Neural cell (in vitro differentiated cells): ENCODE data around the gene SMC4. TPM values are rescaled to one million over a fixed set of nuclear protein-coding genes. Genes with fewer than 3 reads are reported as not detected.

Experiments used
- H2AFZ ChIP-seq: fragments of 200-600, 300-800 bp; sonication (generic), shearing (Covaris generic); 2 replicates; pipeline ENCODE4 v1.6.0; 2014; ENCODE audit warnings: low read depth, mild to moderate bottlenecking, antibody characterized with exemption, low read length, moderate library complexity
- H3F3A ChIP-seq: fragments of 200-600 bp; shearing (Covaris generic); 2 replicates; pipeline ENCODE4 v1.6.1; 2016; ENCODE audit warnings: mild to moderate bottlenecking, moderate library complexity, mixed read lengths, antibody characterized with exemption, low read length; ENCODE audit not compliant: insufficient read depth, poor library complexity, severe bottlenecking
- H3K27ac ChIP-seq: fragments of 200-600, 300-800 bp; sonication (generic), shearing (Covaris generic); 2 replicates; pipeline ENCODE4 v1.5.1; 2014; ENCODE audit warnings: mild to moderate bottlenecking, low read length, moderate library complexity
- H3K27me3 ChIP-seq: fragments of 300-800, 200-600 bp; sonication (generic), shearing (Covaris generic); 2 replicates; pipeline ENCODE4 v1.6.0; 2014; ENCODE audit warnings: mild to moderate bottlenecking, low read depth, low read length, moderate library complexity; ENCODE audit not compliant: insufficient read depth
- H3K36me3 ChIP-seq: fragments of 300-800, 200-600 bp; sonication (generic), shearing (Covaris generic); 2 replicates; pipeline ENCODE4 v1.5.1; 2014; ENCODE audit warnings: mild to moderate bottlenecking, antibody characterized with exemption, low read length, moderate library complexity; ENCODE audit not compliant: insufficient read depth
- H3K4me2 ChIP-seq: fragments of 300-800, 200-600 bp; sonication (generic), shearing (Covaris generic); 2 replicates; pipeline ENCODE4 v1.6.0; 2014; ENCODE audit warnings: mild to moderate bottlenecking, low read length
- H3K4me3 ChIP-seq: fragments of 300-800, 200-600 bp; sonication (generic), shearing (Covaris generic); 2 replicates; pipeline ENCODE4 v1.5.1; 2014; ENCODE audit warnings: mild to moderate bottlenecking, low read length, moderate library complexity
- H3K79me2 ChIP-seq: fragments of 200-600 bp; shearing (Covaris generic); replicated peaks from 2 replicates; pipeline ENCODE4 v1.6.0; 2014; ENCODE audit warnings: mild to moderate bottlenecking, low read length, moderate library complexity; ENCODE audit not compliant: insufficient read depth
- H3K9ac ChIP-seq: fragments of 300-800, 200-600 bp; sonication (generic), shearing (Covaris generic); 2 replicates; pipeline ENCODE4 v1.6.1; 2016; ENCODE audit warnings: mild to moderate bottlenecking, low read length, mixed read lengths
- H3K9me2 ChIP-seq: fragments of 200-600 bp; shearing (Covaris generic); 2 replicates; pipeline ENCODE4 v1.6.1; 2016; ENCODE audit warnings: mild to moderate bottlenecking, low read length, mixed read lengths; ENCODE audit not compliant: insufficient read depth
- H3K9me3 ChIP-seq: fragments of 200-600, 300-800 bp; sonication (generic), shearing (Covaris generic); 2 replicates; pipeline ENCODE4 v1.6.1; 2016; ENCODE audit warnings: mild to moderate bottlenecking, mixed run types, low read length, moderate library complexity, mixed read lengths
- H4K20me1 ChIP-seq: fragments of 200-600 bp; shearing (Covaris generic); 2 replicates; pipeline ENCODE4 v1.6.1; 2016; ENCODE audit warnings: mild to moderate bottlenecking, mixed run types; ENCODE audit not compliant: insufficient read depth
- EP300 ChIP-seq: fragments of 450-650 bp; conservative IDR thresholded peaks from 2 replicates; pipeline ENCODE4 v1.6.1; 2014; ENCODE audit warnings: antibody characterized with exemption, mild to moderate bottlenecking, moderate library complexity; ENCODE audit not compliant: poor library complexity, severe bottlenecking
- EZH2 ChIP-seq: fragments of 200-600, 300-800 bp; shearing (Covaris generic), sonication (generic); IDR thresholded peaks from 2 replicates; pipeline ENCODE4 v1.6.1; 2014; ENCODE audit warnings: antibody characterized with exemption, low read length, borderline replicate concordance, mild to moderate bottlenecking; ENCODE audit not compliant: insufficient read depth, poor library complexity, severe bottlenecking
- MXI1 ChIP-seq: fragments of 450-650 bp; conservative IDR thresholded peaks from 2 replicates; pipeline ENCODE4 v1.6.1; 2014; ENCODE audit warnings: antibody characterized with exemption, mild to moderate bottlenecking; ENCODE audit not compliant: poor library complexity, severe bottlenecking
- POLR2AphosphoS5 ChIP-seq: IDR thresholded peaks from 2 replicates; pipeline ENCODE4 v1.6.1; 2012
- RAD21 ChIP-seq: fragments of 450-650 bp; conservative IDR thresholded peaks from 2 replicates; pipeline ENCODE4 v1.6.1; 2014; ENCODE audit warnings: antibody characterized with exemption, mild to moderate bottlenecking, moderate library complexity
- REST ChIP-seq: IDR thresholded peaks from 2 replicates; pipeline ENCODE4 v1.6.1; 2012; ENCODE audit warnings: borderline replicate concordance
- SMC3 ChIP-seq: fragments of 450-650 bp; conservative IDR thresholded peaks from 2 replicates; pipeline ENCODE4 v1.6.1; 2014; ENCODE audit warnings: antibody characterized with exemption, mild to moderate bottlenecking, moderate library complexity; ENCODE audit not compliant: poor library complexity
- TAF1 ChIP-seq: IDR thresholded peaks from 2 replicates; pipeline ENCODE4 v1.6.1; 2012; ENCODE audit warnings: low read depth
- polyA plus RNA-seq: library from polyadenylated mRNA; depleted of rRNA; stranded (reverse); fragments of >200 nt; gene quantifications from 2 replicates; pipeline ENCODE4 v1.2.3, GENCODE V29; 2014
- TF ChIP-seq, protein P1 (sequence below): fragments of 450-650 bp; IDR thresholded peaks from 2 replicates; pipeline ENCODE4 v1.5.1; 2014; ENCODE audit warnings: antibody characterized with exemption, mild to moderate bottlenecking, moderate library complexity; ENCODE audit not compliant: poor library complexity, severe bottlenecking

SMC4 gene
- polyA plus RNA-seq, 1 donor from 2014 or later: 17.4 TPM

GRCh38 chr3:160402221-160403027 lies 3.0 kb downstream of the SMC4 start:
- H3K9ac ChIP-seq: no peak overlapping the region

DNA sequence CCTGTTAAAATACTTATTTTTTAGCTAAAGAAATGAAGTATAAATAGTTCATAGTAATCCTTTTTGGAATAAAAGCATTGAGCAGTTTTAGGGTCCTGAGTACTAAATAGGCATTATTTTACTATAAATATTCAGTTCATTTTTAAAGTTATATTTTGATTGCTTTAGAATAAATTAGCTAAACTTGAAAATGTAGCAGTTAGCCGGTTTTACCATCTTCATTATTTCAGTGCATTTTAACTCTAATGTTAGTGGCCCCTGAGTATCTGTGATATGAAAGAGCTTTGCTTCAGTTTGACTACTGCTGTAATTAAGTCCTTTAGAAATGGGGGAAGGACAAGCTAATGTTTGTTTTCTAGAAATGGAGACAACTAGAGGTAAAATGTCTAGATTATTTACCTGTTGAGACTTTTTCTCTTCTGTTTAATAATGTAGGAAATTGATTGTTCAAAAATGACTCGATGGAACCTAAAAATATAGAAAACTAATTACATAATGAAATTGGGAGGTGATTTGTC lies 3.6 kb downstream of the SMC4 start:
- Histone ChIP-seq H3K36me3 (no peaks in the 10 kb centered on the region), H4K20me1 (no peaks in the 10 kb centered on the region), H2AFZ (no peak overlapping the region), H3K9ac (no peak overlapping the region), H3K4me3 (no peak overlapping the region), H3F3A (no peaks in the 10 kb centered on the region), H3K27me3 (peaks cover 21% of the 10 kb centered on the region), H3K9me3 (no peaks in the 10 kb centered on the region), H3K79me2 (peaks cover 73% of the 10 kb centered on the region), H3K4me2 (no peak overlapping the region), H3K27ac (no peak overlapping the region), H3K9me2 (no peaks in the 10 kb centered on the region)
- no peak for TF ChIP-seq EZH2
- no peak for TF ChIP-seq RAD21
- TF ChIP-seq POLR2AphosphoS5: no peak
- TF ChIP-seq MXI1: no peak
- TF ChIP-seq TAF1: no peak
- TF ChIP-seq, protein P1, sequence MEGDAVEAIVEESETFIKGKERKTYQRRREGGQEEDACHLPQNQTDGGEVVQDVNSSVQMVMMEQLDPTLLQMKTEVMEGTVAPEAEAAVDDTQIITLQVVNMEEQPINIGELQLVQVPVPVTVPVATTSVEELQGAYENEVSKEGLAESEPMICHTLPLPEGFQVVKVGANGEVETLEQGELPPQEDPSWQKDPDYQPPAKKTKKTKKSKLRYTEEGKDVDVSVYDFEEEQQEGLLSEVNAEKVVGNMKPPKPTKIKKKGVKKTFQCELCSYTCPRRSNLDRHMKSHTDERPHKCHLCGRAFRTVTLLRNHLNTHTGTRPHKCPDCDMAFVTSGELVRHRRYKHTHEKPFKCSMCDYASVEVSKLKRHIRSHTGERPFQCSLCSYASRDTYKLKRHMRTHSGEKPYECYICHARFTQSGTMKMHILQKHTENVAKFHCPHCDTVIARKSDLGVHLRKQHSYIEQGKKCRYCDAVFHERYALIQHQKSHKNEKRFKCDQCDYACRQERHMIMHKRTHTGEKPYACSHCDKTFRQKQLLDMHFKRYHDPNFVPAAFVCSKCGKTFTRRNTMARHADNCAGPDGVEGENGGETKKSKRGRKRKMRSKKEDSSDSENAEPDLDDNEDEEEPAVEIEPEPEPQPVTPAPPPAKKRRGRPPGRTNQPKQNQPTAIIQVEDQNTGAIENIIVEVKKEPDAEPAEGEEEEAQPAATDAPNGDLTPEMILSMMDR: no peak
- no peak for TF ChIP-seq EP300

More at GRCh38 chr3:160402221-160403027, 3.0 kb downstream of the SMC4 start:
- Histone ChIP-seq H4K20me1 (no peaks in the 10 kb centered on the region), H3K79me2 (peaks cover 80% of the 10 kb centered on the region), H3K4me3 (no peak overlapping the region), H3K27me3 (peaks cover 21% of the 10 kb centered on the region), H2AFZ (no peak overlapping the region), H3K36me3 (no peaks in the 10 kb centered on the region), H3K9me3 (no peaks in the 10 kb centered on the region), H3K27ac (no peak overlapping the region), H3F3A (no peaks in the 10 kb centered on the region), H3K9me2 (no peaks in the 10 kb centered on the region), H3K4me2 (no peak overlapping the region)
- TF ChIP-seq SMC3 (no peak), MXI1 (no peak), TAF1 (no peak), POLR2AphosphoS5 (no peak), REST (no peak), EZH2 (no peak), RAD21 (no peak), EP300 (no peak)
- TF ChIP-seq, protein P1: no peak
